Measurements from ENCODE around the gene SUSD3.

The SUSD3 gene

DNA sequence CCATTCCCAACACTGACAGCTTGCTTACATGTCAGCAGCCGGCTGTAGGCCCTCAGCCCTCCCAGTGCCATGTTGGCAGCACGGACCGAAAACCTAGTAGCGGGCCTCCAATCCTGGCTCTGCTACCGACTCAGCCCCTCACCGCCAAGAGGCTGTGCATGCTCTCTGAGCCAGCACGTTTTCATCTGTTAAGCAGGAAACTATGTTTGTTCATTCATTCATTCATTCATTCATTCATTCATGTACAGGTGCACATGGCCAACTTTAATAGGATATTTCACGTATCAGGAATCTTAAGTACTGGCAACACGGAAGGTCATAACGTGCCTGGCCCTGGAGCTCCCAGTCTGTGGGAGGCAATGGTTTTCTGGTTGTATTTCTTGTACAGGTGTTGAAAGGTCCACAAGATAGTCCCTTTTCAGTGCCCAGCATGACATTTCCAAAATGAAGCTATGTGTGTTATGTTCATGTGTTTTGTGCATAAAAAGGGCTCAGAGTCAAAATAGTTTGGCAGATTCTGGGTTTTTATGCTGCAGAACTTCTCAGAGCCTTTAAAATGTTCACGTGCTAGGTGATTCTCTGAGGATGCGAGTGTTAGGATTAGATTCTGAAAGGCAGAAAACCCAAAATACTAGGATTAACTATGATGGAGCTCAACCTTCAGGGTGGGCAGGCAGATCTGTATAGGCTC, 17.7 kb downstream of the SUSD3 start:
- TF ChIP-seq, protein P1, sequence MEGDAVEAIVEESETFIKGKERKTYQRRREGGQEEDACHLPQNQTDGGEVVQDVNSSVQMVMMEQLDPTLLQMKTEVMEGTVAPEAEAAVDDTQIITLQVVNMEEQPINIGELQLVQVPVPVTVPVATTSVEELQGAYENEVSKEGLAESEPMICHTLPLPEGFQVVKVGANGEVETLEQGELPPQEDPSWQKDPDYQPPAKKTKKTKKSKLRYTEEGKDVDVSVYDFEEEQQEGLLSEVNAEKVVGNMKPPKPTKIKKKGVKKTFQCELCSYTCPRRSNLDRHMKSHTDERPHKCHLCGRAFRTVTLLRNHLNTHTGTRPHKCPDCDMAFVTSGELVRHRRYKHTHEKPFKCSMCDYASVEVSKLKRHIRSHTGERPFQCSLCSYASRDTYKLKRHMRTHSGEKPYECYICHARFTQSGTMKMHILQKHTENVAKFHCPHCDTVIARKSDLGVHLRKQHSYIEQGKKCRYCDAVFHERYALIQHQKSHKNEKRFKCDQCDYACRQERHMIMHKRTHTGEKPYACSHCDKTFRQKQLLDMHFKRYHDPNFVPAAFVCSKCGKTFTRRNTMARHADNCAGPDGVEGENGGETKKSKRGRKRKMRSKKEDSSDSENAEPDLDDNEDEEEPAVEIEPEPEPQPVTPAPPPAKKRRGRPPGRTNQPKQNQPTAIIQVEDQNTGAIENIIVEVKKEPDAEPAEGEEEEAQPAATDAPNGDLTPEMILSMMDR (IDR thresholded peaks at IDR 0.05; ENCODE audit: insufficient read depth, low read depth, low read length, missing control alignments) = no peak
- no peak for DNase-seq (ENCODE audit: low read depth)

DNA sequence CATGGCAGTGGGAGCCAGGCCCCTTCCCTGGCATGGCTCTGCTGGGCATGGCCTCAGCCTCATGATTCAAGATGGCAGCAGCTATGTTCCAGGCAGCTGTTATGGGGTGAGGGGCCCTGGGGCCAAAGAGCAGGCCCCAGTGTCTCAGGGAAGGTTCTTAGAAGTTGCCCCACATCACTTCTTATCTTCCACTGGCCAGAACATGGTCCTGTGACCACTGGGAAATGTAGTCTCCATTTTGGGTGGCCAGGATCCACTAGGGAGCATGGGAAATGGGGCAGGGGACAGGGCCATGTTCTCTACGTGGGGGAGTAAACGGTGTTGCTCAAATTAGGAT, 18.3 kb downstream of the SUSD3 start:
- TF ChIP-seq, protein P1 (IDR thresholded peaks at IDR 0.05; ENCODE audit: insufficient read depth, low read depth, low read length, missing control alignments) = no peak
- H3K4me3 ChIP-seq (ENCODE audit: low read depth, low read length) = no peak overlapping the region
- DNase-seq (ENCODE audit: low read depth) = no peak

More for the DNA sequence above, 17.7 kb downstream of the SUSD3 start:
- H3K4me3 ChIP-seq (ENCODE audit: low read depth, low read length) = no peak overlapping the region

DNA sequence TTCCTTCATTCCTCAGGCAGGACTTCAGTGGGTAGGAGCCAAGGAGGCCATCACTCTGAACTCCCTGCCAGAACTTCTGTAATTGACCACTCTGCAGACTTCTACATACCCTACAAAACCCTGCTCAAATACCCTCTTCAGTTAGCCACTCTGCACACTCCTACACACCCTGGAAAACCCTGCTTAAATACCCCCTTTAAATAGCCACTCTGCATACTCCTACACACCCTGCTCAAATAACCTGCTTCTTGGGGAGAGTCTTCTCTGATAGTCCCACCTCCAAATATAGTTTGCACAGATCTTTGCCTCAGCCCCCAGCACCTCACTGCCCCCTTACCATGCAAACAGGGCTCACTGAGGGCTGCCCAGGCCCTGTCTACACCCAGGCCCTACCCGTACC, 18.9 kb downstream of the SUSD3 start:
- TF ChIP-seq, protein P1 (IDR thresholded peaks at IDR 0.05; ENCODE audit: insufficient read depth, low read depth, low read length, missing control alignments) = no peak
- DNase-seq (ENCODE audit: low read depth) = no peak
- no peak overlapping the region for H3K4me3 ChIP-seq (ENCODE audit: low read depth, low read length)

DNA sequence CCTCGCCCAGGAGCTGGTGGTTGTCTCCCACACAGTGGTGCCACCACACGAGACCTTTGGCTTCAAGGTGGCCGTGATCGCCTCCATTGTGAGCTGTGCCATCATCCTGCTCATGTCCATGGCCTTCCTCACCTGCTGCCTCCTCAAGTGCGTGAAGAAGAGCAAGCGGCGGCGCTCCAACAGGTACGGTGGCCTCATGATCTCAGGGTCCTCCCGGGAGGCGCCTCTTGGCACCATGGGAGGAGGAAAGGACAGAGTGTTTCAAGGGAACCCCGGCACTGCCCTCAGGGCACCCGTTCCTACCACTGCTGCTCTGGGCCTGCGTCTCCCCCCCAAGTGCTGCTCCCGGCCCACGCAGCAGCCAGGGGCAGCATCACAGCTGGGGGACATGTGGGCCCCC, 19.3 kb downstream of the SUSD3 start:
- no peak for DNase-seq (ENCODE audit: low read depth)
- TF ChIP-seq, protein P1 (IDR thresholded peaks at IDR 0.05; ENCODE audit: insufficient read depth, low read depth, low read length, missing control alignments) = no peak
- H3K4me3 ChIP-seq (ENCODE audit: low read depth, low read length) = no peak overlapping the region

DNA sequence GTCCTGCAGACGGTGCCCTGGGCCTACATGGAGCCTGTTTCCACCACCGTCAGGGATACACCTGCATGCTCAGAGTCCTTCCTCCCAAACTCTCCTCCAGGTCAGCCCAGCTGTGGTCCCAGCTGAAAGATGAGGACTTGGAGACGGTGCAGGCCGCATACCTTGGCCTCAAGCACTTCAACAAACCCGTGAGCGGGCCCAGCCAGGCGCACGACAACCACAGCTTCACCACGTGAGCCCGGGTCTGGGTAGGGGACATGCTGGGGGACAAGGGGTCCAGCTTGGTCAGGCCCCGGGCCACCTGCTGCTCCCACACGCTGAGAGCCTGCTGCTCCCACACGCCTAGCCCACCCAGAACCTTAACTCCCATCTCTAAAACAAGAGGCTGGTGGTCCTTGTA, 20.9 kb downstream of the SUSD3 start:
- H3K4me3 ChIP-seq (ENCODE audit: low read depth, low read length) = no peak overlapping the region
- TF ChIP-seq, protein P1 (IDR thresholded peaks at IDR 0.05; ENCODE audit: insufficient read depth, low read depth, low read length, missing control alignments) = no peak

DNA sequence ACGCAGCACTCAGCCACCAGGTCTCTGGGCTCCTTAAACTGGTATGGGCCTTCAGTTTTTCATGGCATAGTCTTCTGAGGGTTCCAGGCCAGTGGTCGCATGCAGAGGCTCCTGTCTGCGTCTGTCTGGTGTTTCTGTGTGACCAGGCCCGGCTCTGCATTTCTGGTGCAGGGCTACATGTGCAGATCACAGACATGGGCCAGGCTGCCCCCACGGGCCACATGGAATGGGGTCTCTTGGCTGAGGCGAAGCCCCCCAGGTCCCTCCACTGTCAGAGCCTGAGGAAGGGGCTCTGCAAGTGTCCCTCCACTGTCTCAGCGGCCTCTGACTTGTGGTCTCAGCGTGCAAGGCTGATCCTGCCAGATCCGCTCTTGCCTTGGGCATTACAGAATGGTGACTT, 21.9 kb downstream of the SUSD3 start:
- TF ChIP-seq, protein P1 (IDR thresholded peaks at IDR 0.05; ENCODE audit: insufficient read depth, low read depth, low read length, missing control alignments) = no peak
- no peak for DNase-seq (ENCODE audit: low read depth)

More for the DNA sequence above, 20.9 kb downstream of the SUSD3 start:
- no peak for DNase-seq (ENCODE audit: low read depth)

DNA sequence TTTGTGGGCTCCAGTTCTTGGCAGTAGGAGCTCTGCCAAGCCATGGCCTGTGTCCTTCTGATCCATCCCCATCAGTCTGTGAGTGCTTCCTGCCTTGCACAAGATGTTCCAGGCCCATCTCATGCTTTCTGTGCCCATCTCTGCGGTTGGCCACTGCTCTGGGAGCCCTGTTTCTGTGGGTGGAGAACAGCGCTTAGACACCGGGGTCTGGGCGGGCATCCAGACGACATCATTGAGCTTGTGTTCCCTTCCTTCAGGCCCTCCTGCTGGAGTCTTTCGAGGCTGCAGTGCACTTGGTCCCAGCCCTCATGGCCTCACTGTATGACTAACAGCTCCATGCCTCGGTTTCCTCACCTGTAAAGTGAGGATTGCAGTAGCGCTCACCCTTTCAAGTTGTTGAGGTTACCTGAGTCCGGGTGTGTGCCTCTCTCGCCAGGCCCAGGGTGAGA, 22.6 kb downstream of the SUSD3 start:
- DNase-seq (ENCODE audit: low read depth) = no peak
- TF ChIP-seq, protein P1 (IDR thresholded peaks at IDR 0.05; ENCODE audit: insufficient read depth, low read depth, low read length, missing control alignments) = no peak
- H3K4me3 ChIP-seq (ENCODE audit: low read depth, low read length) = no peak overlapping the region

More for the DNA sequence above, 21.9 kb downstream of the SUSD3 start:
- no peak overlapping the region for H3K4me3 ChIP-seq (ENCODE audit: low read depth, low read length)

All from GM12865 (cell line).